DMS114 treated with DMSO at 0.1 percent for 48 hours (cell line): ENCODE measurements around the gene CCDC71L.

Experiments
- DNase-seq: peaks from one replicate; lab custom pipeline; 2025; ENCODE audit not compliant: unreplicated experiment; lab: John Stamatoyannopoulos, UW

The CCDC71L gene

GRCh38 chr7:106626376-106627164 lies 34.4 kb downstream of the CCDC71L start:
- DNase-seq: no peak

GRCh38 chr7:106625678-106626301 lies 35.2 kb downstream of the CCDC71L start:
- DNase-seq: no peak

DNA sequence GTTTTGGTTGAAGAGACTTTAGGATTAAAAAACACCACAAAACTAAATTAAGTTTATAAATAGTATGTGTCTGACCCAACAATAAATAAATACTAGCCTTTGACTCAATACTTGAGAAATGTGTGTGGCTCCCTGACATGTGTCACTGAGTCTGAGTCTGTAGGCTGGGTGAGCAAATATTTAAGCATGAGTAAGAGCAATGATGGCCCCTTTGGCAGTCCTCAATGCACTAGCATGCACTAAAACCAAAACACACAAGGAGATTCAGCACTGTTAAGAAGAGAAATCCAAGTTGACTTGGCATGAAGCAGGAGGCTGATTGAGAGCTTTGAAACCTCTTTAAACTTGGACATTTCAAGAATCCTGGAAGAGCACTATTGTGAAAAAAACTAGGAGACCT lies 37.1 kb downstream of the CCDC71L start:
- no peak for DNase-seq

DNA sequence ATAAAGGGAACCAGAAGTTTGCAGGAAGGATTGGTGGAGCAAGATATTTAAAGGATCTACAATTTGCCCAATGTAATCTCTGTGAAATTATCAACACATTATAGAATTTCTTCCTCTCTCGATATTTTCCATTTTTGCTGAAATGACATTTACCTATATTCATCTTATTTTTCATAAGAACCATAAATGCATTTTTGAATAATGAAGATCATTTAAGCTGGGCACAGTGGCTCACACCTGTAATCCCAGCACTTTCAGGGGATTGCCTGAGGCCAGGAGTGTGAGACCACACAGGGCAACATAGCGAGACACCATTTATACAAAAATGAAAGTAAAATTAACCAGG lies 37.7 kb downstream of the CCDC71L start:
- no peak for DNase-seq

- DNase-seq: no peak
Observed at GRCh38 chr7:106622654-106623314, 38.2 kb downstream of the CCDC71L start.

DNA sequence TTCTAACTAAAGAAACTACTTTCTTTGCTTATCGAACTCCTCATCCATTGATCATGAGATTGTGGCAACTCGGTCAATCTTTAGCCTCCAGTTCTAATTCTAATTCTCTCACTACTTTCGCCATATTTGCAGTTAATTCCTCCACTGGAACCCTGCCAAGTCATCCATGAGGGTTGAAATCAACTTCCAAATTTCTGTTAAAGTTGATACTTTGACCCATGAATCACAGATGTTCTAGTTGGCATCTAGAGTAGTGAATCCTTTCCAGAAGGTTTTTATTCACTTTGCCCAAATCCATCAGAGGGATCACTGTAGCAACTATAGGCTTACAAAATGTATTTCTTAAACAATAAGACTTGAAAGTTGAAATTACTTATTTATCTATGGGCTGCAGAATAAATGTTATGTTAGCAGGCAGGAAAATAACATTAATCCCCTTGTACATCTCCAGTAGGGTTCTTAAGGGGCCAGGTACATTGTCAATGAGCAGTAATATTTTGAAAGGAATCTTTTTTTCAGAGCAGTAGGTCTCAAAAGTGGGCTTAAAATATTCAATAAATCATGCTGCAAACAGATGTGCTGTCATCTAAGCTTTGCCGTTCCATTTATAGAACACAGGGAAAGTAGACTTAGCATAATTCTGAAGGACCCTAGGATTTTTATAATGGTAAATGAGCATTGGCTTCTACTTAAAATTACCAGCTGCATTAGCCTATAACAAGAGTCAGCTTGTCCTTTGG lies 39.4 kb downstream of the CCDC71L start:
- DNase-seq: no peak

GRCh38 chr7:106620676-106621075 lies 40.3 kb downstream of the CCDC71L start:
- no peak for DNase-seq

- DNase-seq: no peak
Observed at GRCh38 chr7:106620034-106620433, 40.9 kb downstream of the CCDC71L start.

DNA sequence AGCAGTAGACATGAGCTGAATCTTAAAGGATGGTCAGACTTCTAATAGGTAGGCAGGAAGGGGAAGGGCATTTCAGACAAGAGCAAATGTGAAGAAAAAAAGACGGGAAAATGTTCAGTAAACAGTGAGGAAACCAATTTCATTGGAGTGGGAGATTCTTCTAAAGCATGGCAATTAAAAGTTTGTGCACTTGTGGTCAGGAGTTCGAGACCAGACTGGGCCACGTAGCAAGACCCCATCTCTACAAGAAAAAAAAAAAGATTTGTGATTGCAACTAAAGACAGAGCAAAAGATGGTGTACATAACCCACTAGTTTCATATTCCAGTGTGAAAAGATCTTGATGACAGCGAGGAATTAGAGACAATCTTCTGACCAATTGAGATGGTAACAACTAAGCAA lies 41.7 kb downstream of the CCDC71L start:
- no peak for DNase-seq

DNA sequence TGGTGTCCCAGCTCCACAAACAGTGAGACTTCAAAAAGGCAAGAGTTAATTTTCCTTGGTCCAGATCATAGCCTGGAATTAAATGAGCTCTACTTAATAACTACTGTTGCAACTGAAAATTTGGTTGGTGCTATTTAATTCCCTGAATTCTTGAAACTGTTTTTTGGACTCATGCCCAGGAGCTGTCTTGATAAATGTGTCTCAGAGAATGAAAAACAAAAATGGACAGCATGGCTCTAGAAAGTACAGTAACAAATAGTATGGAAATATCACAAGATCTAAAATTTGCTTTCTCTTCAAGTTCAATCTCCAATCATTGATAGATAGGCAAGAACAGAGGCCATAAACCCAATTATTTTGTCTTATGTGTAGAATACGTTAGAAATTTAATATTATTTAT lies 42.5 kb downstream of the CCDC71L start:
- no peak for DNase-seq

GRCh38 chr7:106617860-106618259 lies 43.1 kb downstream of the CCDC71L start:
- DNase-seq: no peak

- no peak for DNase-seq
Observed at GRCh38 chr7:106616708-106617051, 44.3 kb downstream of the CCDC71L start.

DNA sequence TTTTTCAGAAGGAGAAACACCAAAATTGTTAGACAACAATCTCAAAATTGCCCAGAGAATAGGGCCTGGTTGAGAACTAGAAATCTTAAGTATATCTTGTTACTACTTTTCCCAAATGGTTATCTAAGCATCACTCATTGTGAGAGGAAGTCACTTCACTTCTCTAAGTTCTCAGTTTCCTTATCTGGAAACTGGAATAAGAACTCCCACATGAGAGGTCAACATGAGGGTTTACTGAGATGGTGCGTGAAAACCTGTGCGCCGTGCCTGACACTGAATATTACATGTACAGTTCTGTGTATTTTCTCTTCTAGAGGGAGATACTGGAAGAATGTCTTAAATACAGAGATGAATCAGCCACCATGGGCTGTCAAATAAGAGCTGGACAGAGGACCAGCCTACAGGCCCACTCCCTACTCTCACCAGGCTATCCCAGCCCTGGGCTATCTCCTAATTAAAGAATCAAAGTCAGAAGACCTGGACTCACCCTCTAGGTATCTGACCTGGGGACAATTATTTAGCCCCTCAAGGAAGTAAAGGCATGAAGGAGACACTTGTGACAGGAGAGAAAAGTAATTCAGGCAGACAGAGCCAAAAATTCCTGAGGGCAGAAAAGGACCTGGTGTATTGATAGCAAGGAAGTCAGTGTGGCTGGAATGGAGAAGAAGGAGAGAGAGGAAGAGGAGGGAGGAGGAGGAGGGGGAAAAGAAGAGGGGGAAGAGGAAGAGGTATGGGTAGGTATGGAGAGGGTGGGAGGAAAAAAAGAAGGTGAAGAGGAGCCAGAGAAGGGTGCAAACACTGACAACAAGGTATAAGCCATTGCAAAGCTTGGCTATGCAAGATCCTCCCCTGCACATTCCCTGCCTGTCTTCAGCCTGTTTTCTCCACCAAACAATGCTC lies 44.9 kb downstream of the CCDC71L start:
- no peak for DNase-seq

- DNase-seq: no peak
Observed at GRCh38 chr7:106614751-106615150, 46.2 kb downstream of the CCDC71L start.

GRCh38 chr7:106613848-106614560 lies 47.0 kb downstream of the CCDC71L start:
- no peak for DNase-seq

GRCh38 chr7:106613279-106613678 lies 47.7 kb downstream of the CCDC71L start:
- DNase-seq: no peak

GRCh38 chr7:106612432-106612831 lies 48.5 kb downstream of the CCDC71L start:
- DNase-seq: no peak

- DNase-seq: no peak
Observed at GRCh38 chr7:106611911-106612310, 49.0 kb downstream of the CCDC71L start.

DNA sequence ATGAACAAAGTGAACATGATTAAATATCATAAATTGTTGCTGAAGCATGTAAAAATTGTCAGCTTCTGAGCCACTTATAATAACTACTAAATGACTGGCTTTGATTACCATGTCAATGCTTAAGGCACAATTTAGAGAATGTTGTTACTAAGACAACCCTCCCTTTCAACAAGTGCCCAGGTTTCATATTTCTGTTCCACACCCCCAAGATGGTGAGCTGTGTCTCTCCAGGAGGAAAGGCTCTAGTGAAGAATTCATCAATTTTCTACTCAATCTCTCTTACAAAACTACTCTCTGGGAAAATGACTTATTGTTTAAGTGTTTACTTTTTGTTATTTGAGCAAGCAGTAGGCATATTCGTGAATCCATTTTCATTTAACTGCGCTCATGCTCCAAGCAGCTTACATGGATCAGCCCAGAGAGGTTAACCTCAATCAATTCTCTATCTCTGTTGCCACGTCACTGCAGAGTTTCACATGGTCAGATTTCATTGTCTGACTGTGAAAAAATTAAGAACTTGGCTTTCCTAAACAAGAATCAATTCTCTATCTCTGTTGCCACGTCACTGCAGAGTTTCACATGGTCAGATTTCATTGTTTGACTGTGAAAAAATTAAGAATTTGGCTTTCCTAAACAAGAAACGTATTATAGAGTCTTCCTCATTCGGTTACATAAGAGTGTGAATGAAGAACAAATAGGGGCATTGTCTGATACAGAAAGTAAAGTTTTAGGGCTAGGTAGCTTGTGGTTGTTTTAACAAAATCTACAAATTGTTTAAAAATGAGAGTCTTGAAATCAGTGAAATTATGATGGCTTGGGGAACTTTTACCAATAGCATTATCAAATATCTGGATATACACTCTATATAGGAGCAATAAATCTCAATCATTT lies 49.7 kb downstream of the CCDC71L start:
- DNase-seq: no peak
